ENCODE measurements around the gene PAQR5. TPM values are rescaled to one million over a fixed set of nuclear protein-coding genes. Genes with fewer than 3 reads are reported as not detected.

Gene PAQR5
- total RNA-seq, 1 experiment from 2014 or later, result 34.0 TPM

DNA sequence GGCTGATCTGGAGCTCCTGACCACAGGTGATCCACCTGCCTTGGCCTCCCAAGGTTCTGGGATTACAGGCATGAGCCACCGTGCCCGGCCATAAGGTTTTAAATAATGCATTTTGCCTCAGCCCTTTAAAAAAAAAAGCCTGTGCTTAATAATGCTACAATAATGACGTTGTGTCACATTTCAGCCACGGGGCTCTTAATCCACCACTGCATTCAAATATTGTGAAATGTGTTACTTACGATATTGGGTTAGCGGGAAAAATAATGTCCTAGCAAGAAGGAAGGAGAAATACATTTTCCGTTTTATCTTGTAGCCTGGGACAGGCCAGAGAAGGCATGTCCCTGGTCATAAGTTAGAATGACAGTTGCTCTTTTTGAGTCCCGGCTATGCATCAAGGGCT, 17.6 kb downstream of the PAQR5 start:
- no peaks in the 10 kb centered on the region for H3K9me2 ChIP-seq (ENCODE audit: insufficient read depth)
- CTCF ChIA-PET, result no interaction called here
- no peaks in the 10 kb centered on the region for H3K36me3 ChIP-seq (ENCODE audit: control insufficient read depth in 1 of 2, insufficient read depth in 2 of 2, low read length in 2 of 2)
- DNase-seq (ENCODE audit: low read depth, low spot score) (no peak), ATAC-seq (no peak)
- no peak overlapping the region for H3K4me2 ChIP-seq (ENCODE audit: low read length)
- H3K27me3 ChIP-seq (ENCODE audit: insufficient read depth, low read length), result no peaks in the 10 kb centered on the region
- H2AFZ ChIP-seq (ENCODE audit: low read depth, low read length, poor library complexity, severe bottlenecking), result no peak overlapping the region
- no peaks in the 10 kb centered on the region for H3K9me3 ChIP-seq (ENCODE audit: control insufficient read depth in 1 of 2, insufficient read depth in 1 of 2, low read depth in 1 of 2, low read length in 2 of 2)
- intact Hi-C loops (cut with micrococcal nuclease), result no loop called here
- TF ChIP-seq JUND (IDR thresholded peaks at IDR 0.05) (no peak), ELF1 (IDR thresholded peaks at IDR 0.05; ENCODE audit: borderline replicate concordance, low read depth) (no peak)
- no peaks in the 10 kb centered on the region; the same call in 1 of the 2 replicates for H3K79me2 ChIP-seq (ENCODE audit: insufficient read depth, low read length)
- BruUV-seq (replicated peaks), result no TSS peak
- H3K4me3 ChIP-seq (replicated peaks in 1 of 2; ENCODE audit: low read depth in 1 of 2, low read length in 2 of 2), result no peak overlapping the region
- RAD21 ChIA-PET (ENCODE audit: low non-redundant PET in 1 of 2, low total read pairs in 2 of 2, uncharacterized antibody in 2 of 2, unreplicated experiment in 2 of 2), result no interaction called here
- POLR2A ChIA-PET, result no interaction called here
- H3K9ac ChIP-seq (ENCODE audit: low read length), result no peak overlapping the region
- H3K4me1 ChIP-seq (ENCODE audit: control insufficient read depth in 1 of 2, insufficient read depth in 2 of 2, low read length in 2 of 2), result peaks cover 0 to 4% of the 10 kb centered on the region in 2 experiments; a peak in 1 of 4 replicates
- no peak overlapping the region for H3K27ac ChIP-seq (ENCODE audit: low read depth, low read length)
- H4K20me1 ChIP-seq (ENCODE audit: insufficient read depth), result no peaks in the 10 kb centered on the region

DNA sequence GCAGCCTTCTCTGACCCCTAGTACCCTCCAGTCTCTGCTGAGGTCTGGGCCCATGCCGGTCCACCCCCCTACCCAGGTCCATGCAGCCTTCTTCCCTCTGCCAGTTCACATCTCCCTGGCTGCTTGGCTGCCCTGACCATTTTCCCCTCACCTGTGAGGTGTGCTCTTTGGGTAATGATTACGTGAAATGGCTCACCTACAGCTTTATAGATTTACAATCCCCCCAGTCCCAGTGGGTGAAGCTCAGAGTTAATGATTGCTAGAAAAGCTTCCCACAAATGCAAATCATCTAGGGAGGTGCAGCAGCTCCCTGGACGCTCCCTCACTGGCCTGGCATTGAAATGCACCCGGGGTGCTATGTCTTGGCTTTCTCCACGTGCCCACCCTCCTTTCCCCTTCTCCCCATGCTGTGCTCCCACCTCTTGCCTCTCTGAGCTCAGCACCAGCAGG, 18.7 kb downstream of the PAQR5 start:
- Histone ChIP-seq H3K79me2 (ENCODE audit: insufficient read depth, low read length) (no peaks in the 10 kb centered on the region; the same call in 1 of the 2 replicates), H3K9me3 (ENCODE audit: control insufficient read depth in 1 of 2, insufficient read depth in 1 of 2, low read depth in 1 of 2, low read length in 2 of 2) (no peaks in the 10 kb centered on the region), H3K4me2 (ENCODE audit: low read length) (no peak overlapping the region), H4K20me1 (ENCODE audit: insufficient read depth) (no peaks in the 10 kb centered on the region), H3K9ac (ENCODE audit: low read length) (no peak overlapping the region), H3K36me3 (ENCODE audit: control insufficient read depth in 1 of 2, insufficient read depth in 2 of 2, low read length in 2 of 2) (no peaks in the 10 kb centered on the region), H3K27ac (ENCODE audit: low read depth, low read length) (no peak overlapping the region), H2AFZ (ENCODE audit: low read depth, low read length, poor library complexity, severe bottlenecking) (no peak overlapping the region), H3K4me3 (replicated peaks in 1 of 2; ENCODE audit: low read depth in 1 of 2, low read length in 2 of 2) (no peak overlapping the region), H3K9me2 (ENCODE audit: insufficient read depth) (no peaks in the 10 kb centered on the region), H3K27me3 (ENCODE audit: insufficient read depth, low read length) (no peaks in the 10 kb centered on the region), H3K4me1 (ENCODE audit: control insufficient read depth in 1 of 2, insufficient read depth in 2 of 2, low read length in 2 of 2) (no peaks in the 10 kb centered on the region)
- CTCF ChIA-PET, result no interaction called here
- intact Hi-C loops (cut with micrococcal nuclease), result no loop called here
- DNase-seq (ENCODE audit: low read depth, low spot score) (no peak), ATAC-seq (no peak)
- BruUV-seq (replicated peaks), result no TSS peak
- RAD21 ChIA-PET (ENCODE audit: low non-redundant PET in 1 of 2, low total read pairs in 2 of 2, uncharacterized antibody in 2 of 2, unreplicated experiment in 2 of 2), result no interaction called here
- POLR2A ChIA-PET, result no interaction called here
- TF ChIP-seq EZH2phosphoT487 (IDR thresholded peaks at IDR 0.05; ENCODE audit: borderline replicate concordance), result no peak
- no peak for TF ChIP-seq TCF7L2 (IDR thresholded peaks at IDR 0.05; ENCODE audit: borderline replicate concordance, extremely low read depth, insufficient read depth, insufficient read length)
- TF ChIP-seq ZNF274 (IDR thresholded peaks at IDR 0.05; ENCODE audit: low read depth, low read length), result no peak
- no peak for TF ChIP-seq POLR2A (IDR thresholded peaks at IDR 0.05; ENCODE audit: borderline replicate concordance, extremely low read depth, insufficient read depth, insufficient read length)
- no peak for TF ChIP-seq EZH2 (IDR thresholded peaks at IDR 0.05)
- TF ChIP-seq, protein P1, sequence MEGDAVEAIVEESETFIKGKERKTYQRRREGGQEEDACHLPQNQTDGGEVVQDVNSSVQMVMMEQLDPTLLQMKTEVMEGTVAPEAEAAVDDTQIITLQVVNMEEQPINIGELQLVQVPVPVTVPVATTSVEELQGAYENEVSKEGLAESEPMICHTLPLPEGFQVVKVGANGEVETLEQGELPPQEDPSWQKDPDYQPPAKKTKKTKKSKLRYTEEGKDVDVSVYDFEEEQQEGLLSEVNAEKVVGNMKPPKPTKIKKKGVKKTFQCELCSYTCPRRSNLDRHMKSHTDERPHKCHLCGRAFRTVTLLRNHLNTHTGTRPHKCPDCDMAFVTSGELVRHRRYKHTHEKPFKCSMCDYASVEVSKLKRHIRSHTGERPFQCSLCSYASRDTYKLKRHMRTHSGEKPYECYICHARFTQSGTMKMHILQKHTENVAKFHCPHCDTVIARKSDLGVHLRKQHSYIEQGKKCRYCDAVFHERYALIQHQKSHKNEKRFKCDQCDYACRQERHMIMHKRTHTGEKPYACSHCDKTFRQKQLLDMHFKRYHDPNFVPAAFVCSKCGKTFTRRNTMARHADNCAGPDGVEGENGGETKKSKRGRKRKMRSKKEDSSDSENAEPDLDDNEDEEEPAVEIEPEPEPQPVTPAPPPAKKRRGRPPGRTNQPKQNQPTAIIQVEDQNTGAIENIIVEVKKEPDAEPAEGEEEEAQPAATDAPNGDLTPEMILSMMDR (IDR thresholded peaks at IDR 0.05 in 2 of 3, conservative IDR thresholded peaks at IDR 0.05 in 1 of 3; ENCODE audit: borderline replicate concordance in 1 of 3, insufficient read depth in 1 of 3, low read depth in 2 of 3, low read length in 2 of 3), result no peak
- TF ChIP-seq ATF3 (IDR thresholded peaks at IDR 0.05), result no peak
- TF ChIP-seq FOSL1 (IDR thresholded peaks at IDR 0.05; ENCODE audit: low read depth), result no peak
- TF ChIP-seq MAX (IDR thresholded peaks at IDR 0.05), result no peak
- no peak for TF ChIP-seq POLR2AphosphoS5 (IDR thresholded peaks at IDR 0.05; ENCODE audit: low read depth, low read length)
- no peak for TF ChIP-seq CEBPB (IDR thresholded peaks at IDR 0.05; ENCODE audit: low read depth)
- TF ChIP-seq YY1 (IDR thresholded peaks at IDR 0.05; ENCODE audit: extremely low read depth, insufficient replicate concordance, low read depth, low read length), result no peak
- no peak for TF ChIP-seq ZBTB33 (IDR thresholded peaks at IDR 0.05; ENCODE audit: extremely low read depth, insufficient replicate concordance, low read length)

Data from HCT116 (cell line).